Measurements from ENCODE around the gene HAPLN2.
"Not testable (repeated sequence)": the region's sequence is repeated elsewhere in the genome, so short reads cannot be mapped to it uniquely, and the experiment has no call there.

HAPLN2 gene

GRCh38 chr1:156623946-156624813 is 5.0 kb downstream of the HAPLN2 start:
- DNase-seq = peak; percentile 44

DNA sequence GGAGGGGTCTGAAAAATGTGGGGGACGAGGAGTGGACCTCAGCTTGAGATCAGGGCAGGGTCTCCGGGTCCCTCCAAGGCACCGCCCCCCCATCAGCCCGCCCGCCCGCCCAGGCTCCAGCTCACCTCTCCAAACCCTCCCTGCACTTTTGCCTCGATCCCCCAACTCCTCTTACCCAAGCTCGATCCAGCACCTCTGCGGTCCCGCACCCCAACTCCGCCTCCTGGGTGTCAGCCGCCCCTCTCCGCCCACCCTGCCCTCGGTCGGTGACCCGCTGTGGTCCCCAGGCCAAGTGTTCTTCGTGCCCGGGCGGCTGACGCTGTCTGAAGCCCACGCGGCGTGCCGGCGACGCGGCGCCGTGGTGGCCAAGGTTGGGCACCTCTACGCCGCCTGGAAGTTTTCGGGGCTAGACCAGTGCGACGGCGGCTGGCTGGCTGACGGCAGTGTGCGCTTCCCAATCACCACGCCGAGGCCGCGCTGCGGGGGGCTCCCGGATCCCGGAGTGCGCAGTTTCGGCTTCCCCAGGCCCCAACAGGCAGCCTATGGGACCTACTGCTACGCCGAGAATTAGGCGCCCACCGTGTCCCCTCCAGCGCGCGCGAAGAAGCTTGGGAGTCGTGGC is 5.7 kb downstream of the HAPLN2 start:
- no peak for DNase-seq

DNA sequence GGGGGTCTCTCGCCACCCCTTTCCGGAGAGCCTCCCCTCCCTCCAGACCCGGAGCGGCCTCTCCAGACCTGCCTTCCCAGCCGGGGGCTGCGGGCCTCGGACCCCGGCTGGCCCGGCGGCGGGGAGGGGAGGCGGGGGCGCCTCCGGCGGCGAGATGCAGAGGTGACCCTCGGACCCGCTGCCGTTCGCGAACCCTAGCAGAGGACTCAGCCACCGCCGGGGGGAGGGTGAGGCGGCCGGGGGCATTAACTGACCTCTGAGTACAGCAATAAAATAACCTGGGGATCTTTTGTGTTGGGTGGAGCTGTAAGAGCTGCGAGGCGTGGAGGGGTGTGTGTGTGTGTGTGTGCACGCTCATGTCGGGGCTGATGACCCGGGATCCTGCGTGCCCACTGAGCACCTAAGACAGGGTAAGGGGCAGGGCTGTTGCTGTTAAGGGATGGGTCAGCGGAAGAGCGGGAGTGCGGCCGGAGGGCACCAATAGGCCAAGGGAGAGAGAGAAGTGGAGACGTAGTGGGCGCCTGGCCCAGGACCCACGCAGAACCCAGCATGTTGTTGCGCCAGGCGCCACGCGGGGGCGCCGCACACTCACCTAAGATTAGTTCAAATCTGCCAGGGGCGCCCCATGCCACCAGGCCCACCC is 6.3 kb downstream of the HAPLN2 start:
- DNase-seq = peak; percentile 74

- DNase-seq = no peak
Observed at GRCh38 chr1:156626079-156626438, 6.8 kb downstream of the HAPLN2 start.

DNA sequence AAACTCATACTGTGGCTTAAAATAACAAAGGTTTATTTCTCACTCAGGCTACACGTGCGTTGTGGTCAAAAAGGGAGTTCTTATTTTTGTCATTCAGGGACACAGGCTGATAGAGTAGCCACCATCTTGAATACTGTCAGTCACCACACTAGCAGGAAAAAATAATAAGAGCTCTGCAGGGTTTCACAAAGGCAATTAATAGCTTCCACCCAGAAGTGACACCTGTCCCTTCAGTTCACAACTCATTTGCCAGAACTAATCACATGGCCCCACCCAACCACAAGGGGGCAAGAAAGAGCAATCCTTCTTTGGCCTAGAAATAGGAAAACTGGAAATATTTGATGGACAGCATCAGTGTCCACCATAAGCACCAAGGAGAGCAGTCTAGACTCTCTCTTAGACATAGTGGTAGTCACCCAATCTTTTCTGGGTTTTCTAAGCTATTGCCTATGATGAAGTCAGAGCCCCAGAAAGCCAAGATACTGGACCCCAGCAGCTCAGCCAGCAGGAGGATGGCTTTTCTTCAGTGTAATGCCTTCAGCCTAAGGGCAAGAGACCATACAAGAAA is 8.2 kb downstream of the HAPLN2 start:
- no peak for DNase-seq

- DNase-seq = no peak
Observed at GRCh38 chr1:156629823-156630449, 10.7 kb downstream of the HAPLN2 start.

DNA sequence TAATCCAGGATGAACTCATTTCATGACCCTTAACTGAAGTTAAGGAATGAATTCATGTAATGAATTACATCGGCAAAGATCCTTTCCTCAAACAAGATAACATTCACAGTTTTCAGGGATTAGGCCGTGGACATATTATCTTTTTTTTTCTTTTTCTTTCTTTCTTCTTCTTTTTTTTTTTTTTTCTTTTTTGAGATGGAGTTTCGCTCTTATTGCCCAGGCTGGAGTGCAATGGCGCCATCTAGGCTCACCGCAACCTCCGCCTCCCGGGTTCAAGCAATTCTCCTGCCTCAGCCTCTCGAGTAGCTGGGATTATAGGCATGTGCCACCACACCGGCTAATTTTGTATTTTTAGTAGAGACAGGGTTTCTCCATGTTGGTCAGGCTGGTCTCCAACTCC is 11.9 kb downstream of the HAPLN2 start:
- DNase-seq = not testable (repeated sequence)

- no peak for DNase-seq
Observed at GRCh38 chr1:156632355-156632754, 13.1 kb downstream of the HAPLN2 start.

GRCh38 chr1:156638189-156638985 is 19.2 kb downstream of the HAPLN2 start:
- no peak for DNase-seq

- no peak for DNase-seq
Observed at GRCh38 chr1:156639601-156640101, 20.4 kb downstream of the HAPLN2 start.

GRCh38 chr1:156640842-156641706 is 21.9 kb downstream of the HAPLN2 start:
- DNase-seq = no peak

DNA sequence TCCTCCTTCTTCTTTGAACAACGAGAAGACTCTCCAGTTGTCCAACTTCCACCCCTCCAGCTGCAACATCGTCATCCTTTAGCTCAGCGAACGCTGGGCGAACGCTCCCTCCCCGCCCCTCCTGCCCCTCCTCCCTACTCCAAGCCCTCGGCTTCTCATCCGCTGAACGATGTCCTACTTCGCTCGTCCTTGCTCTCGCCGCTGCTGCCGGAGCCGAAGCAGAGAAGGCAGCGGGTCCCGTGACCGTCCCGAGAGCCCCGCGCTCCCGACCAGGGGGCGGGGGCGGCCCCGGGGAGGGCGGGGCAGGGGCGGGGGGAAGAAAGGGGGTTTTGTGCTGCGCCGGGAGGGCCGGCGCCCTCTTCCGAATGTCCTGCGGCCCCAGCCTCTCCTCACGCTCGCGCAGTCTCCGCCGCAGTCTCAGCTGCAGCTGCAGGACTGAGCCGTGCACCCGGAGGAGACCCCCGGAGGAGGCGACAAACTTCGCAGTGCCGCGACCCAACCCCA is 22.6 kb downstream of the HAPLN2 start, which contains the start of gene BCAN:
BCAN (plus strand) TSS at position 357 of the 504 bp plus-strand sequence. CDS start 3,938 bp downstream, outside the sequence.
- no peak for DNase-seq

DNA sequence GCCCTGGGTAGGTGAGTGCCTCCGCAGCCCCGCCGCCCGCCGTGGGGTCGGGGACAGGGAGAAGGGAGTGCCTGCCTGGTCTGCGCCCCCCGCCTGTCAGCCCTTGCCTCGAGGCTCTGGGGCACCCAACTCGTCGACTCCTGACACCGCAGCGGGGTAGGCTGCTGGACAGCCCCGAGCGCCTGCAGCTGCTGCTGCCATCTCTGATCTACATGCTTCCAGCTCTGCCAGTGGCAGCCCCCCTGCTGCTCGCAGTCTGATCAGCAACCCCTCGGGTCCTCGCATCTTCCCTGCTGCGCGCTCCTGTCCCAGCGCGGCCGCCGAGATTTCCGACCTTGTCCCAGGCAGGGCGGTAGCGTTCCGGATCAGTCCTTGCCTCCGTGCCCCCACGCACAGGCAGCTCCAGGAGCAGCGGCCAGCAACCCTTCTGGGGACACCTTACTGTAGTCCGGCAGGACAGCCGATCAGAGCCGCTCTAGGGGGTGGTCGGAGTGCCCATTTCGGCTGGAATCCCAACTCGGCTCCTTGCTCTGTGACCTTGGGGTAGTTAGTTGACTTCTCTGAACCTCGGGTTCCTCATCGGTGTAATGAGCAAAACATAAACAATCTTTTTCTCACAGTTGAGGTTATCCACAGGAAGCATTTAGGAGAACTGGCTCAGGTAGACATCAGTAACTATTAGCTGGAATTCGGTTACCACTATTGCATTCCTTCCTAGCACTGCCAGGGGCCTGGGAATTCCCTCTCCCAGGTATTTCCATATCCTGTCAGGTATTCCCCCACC is 23.2 kb downstream of the HAPLN2 start:
- no peak for DNase-seq

DNA sequence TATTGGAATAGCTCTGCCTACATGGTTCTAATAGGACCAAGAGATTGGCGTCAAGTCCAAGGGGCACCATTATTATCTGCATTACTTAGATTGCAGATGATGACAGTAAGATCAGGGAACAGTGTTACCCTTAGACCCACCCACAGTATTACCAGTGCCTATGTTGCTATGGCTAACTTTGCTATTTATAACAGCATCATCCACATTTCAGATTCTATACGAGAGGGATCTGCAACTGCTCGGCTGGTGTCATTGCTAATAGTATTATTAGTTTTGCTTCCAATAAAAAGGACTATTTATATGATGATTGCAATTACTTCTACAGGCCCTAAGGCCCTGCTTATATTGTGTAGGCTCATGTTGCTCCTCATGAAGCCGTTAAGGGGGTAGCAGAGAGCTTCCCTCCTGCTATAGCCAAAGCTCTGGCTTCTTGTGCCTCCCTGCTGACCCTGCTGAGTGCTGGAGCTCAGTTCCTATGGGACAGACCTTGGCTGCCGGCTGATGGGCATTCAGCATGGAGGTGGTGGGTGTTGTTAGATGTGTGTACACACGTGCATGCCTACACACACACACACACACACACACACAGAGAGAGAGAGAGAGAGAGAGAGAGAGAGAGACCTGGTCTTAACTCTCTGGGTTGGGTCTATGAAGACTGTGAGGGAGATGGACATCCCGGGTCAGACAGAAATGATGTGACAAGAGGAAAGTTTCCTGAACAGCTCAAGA is 24.0 kb downstream of the HAPLN2 start:
- no peak for DNase-seq

DNA sequence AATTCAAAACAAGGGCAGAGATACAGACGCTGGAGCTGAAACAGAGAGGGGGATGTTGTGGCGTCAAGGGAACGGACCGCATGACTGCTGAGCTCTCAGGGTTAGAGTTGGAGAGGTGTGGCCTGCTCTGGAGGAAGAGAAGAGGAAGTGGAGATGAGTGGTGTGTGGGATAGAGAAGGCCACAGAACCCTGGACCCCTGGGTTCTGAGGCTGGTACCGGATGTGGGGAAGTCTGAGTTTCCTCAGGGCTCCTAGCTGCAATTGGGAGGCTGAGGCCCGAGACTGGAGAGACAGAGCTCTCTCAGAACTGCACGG is 24.5 kb downstream of the HAPLN2 start:
- DNase-seq = no peak

GRCh38 chr1:156644146-156644545 is 24.9 kb downstream of the HAPLN2 start:
- no peak for DNase-seq

DNA sequence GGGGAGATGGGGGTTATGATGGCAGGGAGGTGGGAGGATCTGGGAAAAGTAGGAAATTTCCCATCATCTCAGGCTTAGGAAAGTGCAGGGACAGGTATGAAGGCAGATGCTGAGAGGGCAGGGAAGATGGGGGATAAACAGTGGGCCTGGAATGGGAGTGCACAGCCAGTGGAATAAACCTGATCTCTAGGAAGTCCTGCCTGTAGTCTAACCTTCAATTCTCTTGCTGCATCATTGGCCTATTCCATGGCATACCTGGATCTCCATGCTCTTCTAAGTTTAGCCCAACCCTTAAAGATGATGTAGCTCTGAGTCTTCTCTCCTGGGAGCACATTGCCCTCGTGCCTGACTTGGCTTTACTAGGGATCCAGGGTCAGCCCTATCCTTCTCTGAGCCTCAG is 25.4 kb downstream of the HAPLN2 start:
- no peak for DNase-seq

DNA sequence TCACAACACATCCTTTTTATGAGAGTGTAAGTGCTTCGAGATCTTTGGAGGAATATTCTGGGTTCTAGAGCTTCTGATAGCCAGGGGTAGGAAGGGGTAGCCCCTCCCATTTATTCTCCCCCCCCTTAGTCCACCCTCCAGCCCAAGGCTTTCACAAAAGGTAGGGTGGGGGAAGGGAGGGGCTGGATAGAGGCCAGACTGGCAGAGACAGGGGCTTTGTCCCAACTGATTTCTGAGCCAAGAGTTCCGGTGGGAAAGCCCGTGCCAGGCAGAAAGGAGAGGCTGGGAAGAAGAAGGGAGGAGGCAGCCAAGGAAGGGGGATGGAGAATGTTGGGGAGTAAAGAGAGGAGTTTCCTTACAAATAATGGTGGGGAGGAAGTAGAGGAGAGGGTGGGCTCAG is 25.8 kb downstream of the HAPLN2 start:
- no peak for DNase-seq

GRCh38 chr1:156645666-156646065 is 26.5 kb downstream of the HAPLN2 start:
- DNase-seq = no peak
